PFSK-1 (cell line): ENCODE results near the gene BLACAT1.

Experiments
- FOXP2 ChIP-seq: optimal IDR thresholded peaks from 2 replicates; pipeline ENCODE3; 2011; ENCODE audit warnings: borderline replicate concordance, control low read depth, inconsistent platforms; ENCODE audit not compliant: insufficient read depth; ENCODE audit errors: extremely low read length, extremely low read depth
- POLR2AphosphoS5 ChIP-seq: IDR thresholded peaks from 2 replicates; pipeline ENCODE4 v1.6.1; 2012; ENCODE audit warnings: low read depth, mild to moderate bottlenecking, control low read depth, low read length, moderate library complexity
- SIN3A ChIP-seq: IDR thresholded peaks from 2 replicates; pipeline ENCODE4 v1.6.1; 2012; ENCODE audit warnings: mild to moderate bottlenecking, low read length, moderate library complexity, borderline replicate concordance; ENCODE audit not compliant: insufficient read depth
- TAF1 ChIP-seq: IDR thresholded peaks from 2 replicates; pipeline ENCODE4 v1.6.1; 2012; ENCODE audit warnings: low read length, control low read depth, borderline replicate concordance; ENCODE audit not compliant: insufficient read depth
- TF ChIP-seq, protein P1 (sequence below), 2 experiments: IDR thresholded peaks; 2 replicates each; pipeline versions ENCODE4 v1.6.1 to v1.8.0; 2011 to 2012; ENCODE audit warnings: low read depth in 2 of 2, low read length in 2 of 2, control low read depth in 1 of 2, inconsistent platforms in 1 of 2, mild to moderate bottlenecking in 1 of 2, moderate library complexity in 1 of 2; ENCODE audit not compliant: insufficient read depth in 1 of 2

DNA sequence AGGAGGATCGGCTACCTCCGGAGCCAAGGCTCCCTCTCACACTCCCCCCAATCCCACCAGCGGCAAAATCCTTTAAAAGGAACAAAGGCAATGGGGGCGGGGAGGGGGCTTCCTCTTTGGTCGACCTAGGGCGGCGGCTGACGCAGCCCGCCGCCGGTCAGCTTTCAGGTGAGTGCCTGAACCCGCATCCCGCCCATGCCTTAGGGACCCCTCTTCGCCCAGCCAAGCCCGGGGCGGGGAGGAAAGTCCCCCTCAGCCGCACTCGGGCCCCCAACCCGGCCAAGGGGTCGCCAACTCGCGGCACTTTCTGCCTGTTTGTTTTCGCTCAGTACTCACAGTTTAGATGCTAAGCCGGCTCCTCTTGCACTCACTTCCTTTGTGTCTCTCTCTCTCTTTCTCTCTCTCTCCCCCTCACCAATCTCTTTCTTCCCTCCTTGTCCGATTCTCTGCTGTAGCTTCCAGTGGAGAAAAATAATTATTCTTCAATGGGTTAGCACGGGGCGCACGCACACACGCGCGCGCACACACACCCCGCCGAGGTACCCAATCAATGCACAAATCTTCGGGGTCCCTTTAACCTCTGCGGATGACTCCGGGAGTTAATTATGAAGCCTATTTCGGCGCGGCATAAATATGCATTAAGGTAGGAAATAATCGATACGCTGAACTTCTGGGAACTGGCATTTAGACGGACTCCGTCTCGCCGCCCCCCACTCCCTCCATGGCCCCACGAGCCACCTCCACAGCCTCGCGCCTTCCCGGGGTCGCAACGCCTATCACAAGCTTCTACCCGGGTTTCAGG, at the start of gene BLACAT1:
- TF ChIP-seq FOXP2 (no peak), POLR2AphosphoS5 (no peak), TAF1 (no peak), SIN3A (no peak)
- TF ChIP-seq, protein P1, sequence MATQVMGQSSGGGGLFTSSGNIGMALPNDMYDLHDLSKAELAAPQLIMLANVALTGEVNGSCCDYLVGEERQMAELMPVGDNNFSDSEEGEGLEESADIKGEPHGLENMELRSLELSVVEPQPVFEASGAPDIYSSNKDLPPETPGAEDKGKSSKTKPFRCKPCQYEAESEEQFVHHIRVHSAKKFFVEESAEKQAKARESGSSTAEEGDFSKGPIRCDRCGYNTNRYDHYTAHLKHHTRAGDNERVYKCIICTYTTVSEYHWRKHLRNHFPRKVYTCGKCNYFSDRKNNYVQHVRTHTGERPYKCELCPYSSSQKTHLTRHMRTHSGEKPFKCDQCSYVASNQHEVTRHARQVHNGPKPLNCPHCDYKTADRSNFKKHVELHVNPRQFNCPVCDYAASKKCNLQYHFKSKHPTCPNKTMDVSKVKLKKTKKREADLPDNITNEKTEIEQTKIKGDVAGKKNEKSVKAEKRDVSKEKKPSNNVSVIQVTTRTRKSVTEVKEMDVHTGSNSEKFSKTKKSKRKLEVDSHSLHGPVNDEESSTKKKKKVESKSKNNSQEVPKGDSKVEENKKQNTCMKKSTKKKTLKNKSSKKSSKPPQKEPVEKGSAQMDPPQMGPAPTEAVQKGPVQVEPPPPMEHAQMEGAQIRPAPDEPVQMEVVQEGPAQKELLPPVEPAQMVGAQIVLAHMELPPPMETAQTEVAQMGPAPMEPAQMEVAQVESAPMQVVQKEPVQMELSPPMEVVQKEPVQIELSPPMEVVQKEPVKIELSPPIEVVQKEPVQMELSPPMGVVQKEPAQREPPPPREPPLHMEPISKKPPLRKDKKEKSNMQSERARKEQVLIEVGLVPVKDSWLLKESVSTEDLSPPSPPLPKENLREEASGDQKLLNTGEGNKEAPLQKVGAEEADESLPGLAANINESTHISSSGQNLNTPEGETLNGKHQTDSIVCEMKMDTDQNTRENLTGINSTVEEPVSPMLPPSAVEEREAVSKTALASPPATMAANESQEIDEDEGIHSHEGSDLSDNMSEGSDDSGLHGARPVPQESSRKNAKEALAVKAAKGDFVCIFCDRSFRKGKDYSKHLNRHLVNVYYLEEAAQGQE (IDR thresholded peaks at IDR 0.05; ENCODE audit: insufficient read depth in 1 of 2, low read depth in 2 of 2, low read length in 2 of 2): no peak
